OCI-LY3 (cell line): ENCODE results near the gene ANKMY2.

Experiments
- CTCF ChIP-seq: fragments of 200-600, 300-600 bp; sonication (generic); IDR thresholded peaks from 2 replicates; pipeline ENCODE4 v1.5.1; 2014; ENCODE audit warnings: antibody characterized with exemption, low read length, low read depth
- EZH2phosphoT487 ChIP-seq: fragments of 200-600 bp; shearing (Covaris generic); IDR thresholded peaks from 2 replicates; pipeline ENCODE4 v1.6.1; 2018; ENCODE audit warnings: antibody characterized with exemption, mixed run types, low read depth

- no peak for TF ChIP-seq CTCF
- TF ChIP-seq EZH2phosphoT487 = no peak
Observed at GRCh38 chr7:16606704-16607103, 38.9 kb downstream of the ANKMY2 start.
